HCT116 (cell line): ENCODE results near the gene HNRNPUL2. TPM values are rescaled to one million over a fixed set of nuclear protein-coding genes. Genes with fewer than 3 reads are reported as not detected.

ENCODE experiments used
- ATAC-seq: fragments of 200-7000 bp; cut with Tn5 transposase; 2 replicates; pipeline ENCODE4 v1.9.1; 2020; ENCODE audit warnings: mild to moderate bottlenecking, moderate library complexity
- BruUV-seq: library from RNA; stranded (reverse); fragments of 400-500 nt; replicated peaks from 2 replicates; lab custom pipeline; 2021; lab: Mats Ljungman, UMichigan
- CTCF ChIA-PET: fragments of 300-600 bp; sonication (Branson Sonifier 250); formaldehyde crosslinking; loops from one replicate; lab custom pipeline; 2021; ENCODE audit warnings: antibody characterized with exemption; lab: Charles Lee
- POLR2A ChIA-PET: fragments of 300-600, 350-600 bp; sonication (Branson Sonifier 250); formaldehyde crosslinking; loops from one replicate; lab custom pipeline; 2021; ENCODE audit warnings: antibody characterized with exemption; lab: Charles Lee
- RAD21 ChIA-PET, 2 experiments: fragments of 300-600 bp; sonication (Branson Sonifier 250); formaldehyde crosslinking; loops; one replicate each; lab custom pipeline; 2023; ENCODE audit warnings: low total read pairs in 2 of 2; ENCODE audit not compliant: uncharacterized antibody in 2 of 2, unreplicated experiment in 2 of 2, low non-redundant PET in 1 of 2; lab: Charles Lee
- DNase-seq: peaks from one replicate; pipeline ENCODE4 v3.0.0-alpha.2; 2010; ENCODE audit warnings: low read depth, low spot score
- H2AFZ ChIP-seq: fragments of 200-600 bp; shearing (Covaris generic), sonication (generic); 2 replicates; pipeline ENCODE4 v1.6.1; 2017; ENCODE audit warnings: low read depth, mixed run types, mixed read lengths, antibody characterized with exemption, low read length; ENCODE audit not compliant: poor library complexity, severe bottlenecking
- H3K27ac ChIP-seq: 2 replicates; pipeline ENCODE4 v1.5.1; 2012; ENCODE audit warnings: low read depth, low read length
- H3K27me3 ChIP-seq: fragments of 200-600 bp; sonication (generic); 2 replicates; pipeline ENCODE4 v1.6.1; 2016; ENCODE audit warnings: mixed run types, low read length, mixed read lengths; ENCODE audit not compliant: insufficient read depth
- H3K36me3 ChIP-seq, 2 experiments: fragments of 200-500 bp in 1 of 2; fragments of 200-600 bp in 1 of 2; sonication (Bioruptor generic) in 1 of 2; sonication (generic) in 1 of 2; 2 replicates each; pipeline versions ENCODE4 v1.5.1 to v1.6.1; 2014 to 2016; ENCODE audit warnings: low read length in 2 of 2, inconsistent platforms in 1 of 2, mixed read lengths in 1 of 2, mixed run types in 1 of 2; ENCODE audit not compliant: insufficient read depth in 2 of 2, control insufficient read depth in 1 of 2
- H3K4me1 ChIP-seq, 2 experiments: fragments of 200-600 bp in 1 of 2; sonication (generic) in 1 of 2; 2 replicates each; pipeline versions ENCODE4 v1.5.1 to v1.6.1; 2012 to 2017; ENCODE audit warnings: low read length in 2 of 2, inconsistent platforms in 1 of 2, mild to moderate bottlenecking in 1 of 2, mixed read lengths in 1 of 2, mixed run types in 1 of 2, moderate library complexity in 1 of 2; ENCODE audit not compliant: insufficient read depth in 2 of 2, control insufficient read depth in 1 of 2
- H3K4me2 ChIP-seq: fragments of 200-600 bp; sonication (generic); 2 replicates; pipeline ENCODE4 v1.6.1; 2017; ENCODE audit warnings: mixed run types, low read length, mixed read lengths
- H3K4me3 ChIP-seq, 2 experiments: fragments of 200-600 bp in 1 of 2; sonication (generic) in 1 of 2; replicated peaks in 1 of 2; 2 replicates each; pipeline ENCODE4 v1.5.1; 2011 to 2016; ENCODE audit warnings: low read length in 2 of 2, control low read depth in 1 of 2, low read depth in 1 of 2, mild to moderate bottlenecking in 1 of 2, mixed read lengths in 1 of 2, mixed run types in 1 of 2
- H3K79me2 ChIP-seq: fragments of 200-600 bp; sonication (generic); 2 replicates; pipeline ENCODE4 v1.6.1; 2017; ENCODE audit warnings: mild to moderate bottlenecking, mixed run types, low read length, moderate library complexity, mixed read lengths; ENCODE audit not compliant: insufficient read depth
- H3K9ac ChIP-seq: fragments of 200-600 bp; sonication (generic); 2 replicates; pipeline ENCODE4 v1.6.1; 2016; ENCODE audit warnings: low read length, mixed read lengths
- H3K9me2 ChIP-seq: fragments of 200-600 bp; sonication (generic), shearing (Covaris generic); 2 replicates; pipeline ENCODE4 v1.6.1; 2017; ENCODE audit warnings: mixed run types, mild to moderate bottlenecking, moderate library complexity; ENCODE audit not compliant: insufficient read depth
- H3K9me3 ChIP-seq, 2 experiments: fragments of 200-500 bp in 1 of 2; fragments of 200-600 bp in 1 of 2; sonication (Bioruptor generic) in 1 of 2; sonication (generic) in 1 of 2; 2 replicates each; pipeline ENCODE4 v1.6.1; 2014 to 2017; ENCODE audit warnings: low read length in 2 of 2, mixed read lengths in 2 of 2, inconsistent platforms in 1 of 2, low read depth in 1 of 2, mild to moderate bottlenecking in 1 of 2, mixed run types in 1 of 2, moderate library complexity in 1 of 2; ENCODE audit not compliant: control insufficient read depth in 1 of 2, insufficient read depth in 1 of 2
- H4K20me1 ChIP-seq: fragments of 200-600 bp; sonication (generic), shearing (Covaris generic); 2 replicates; pipeline ENCODE4 v1.6.1; 2017; ENCODE audit warnings: mixed run types, mild to moderate bottlenecking, moderate library complexity; ENCODE audit not compliant: insufficient read depth
- ATF3 ChIP-seq: IDR thresholded peaks from 2 replicates; pipeline ENCODE4 v1.6.1; 2012
- CBX3 ChIP-seq: IDR thresholded peaks from 2 replicates; pipeline ENCODE4 v1.6.1; 2012; ENCODE audit warnings: low read depth
- CEBPB ChIP-seq: IDR thresholded peaks from 2 replicates; pipeline ENCODE4 v1.6.1; 2012; ENCODE audit warnings: low read depth
- CTCF ChIP-seq, 3 experiments: fragments of 200-600 bp in 1 of 3; sonication (generic) in 1 of 3; IDR thresholded peaks in 2 of 3; conservative IDR thresholded peaks in 1 of 3; 2 replicates each; pipeline ENCODE4 v1.5.1; 2012 to 2017; ENCODE audit warnings: low read depth in 2 of 3, low read length in 2 of 3, antibody characterized with exemption in 1 of 3, borderline replicate concordance in 1 of 3, control low read depth in 1 of 3, mild to moderate bottlenecking in 1 of 3, mixed read lengths in 1 of 3, mixed run types in 1 of 3, moderate library complexity in 1 of 3; ENCODE audit not compliant: insufficient read depth in 1 of 3
- EGR1 ChIP-seq: IDR thresholded peaks from 2 replicates; pipeline ENCODE4 v1.6.1; 2012; ENCODE audit warnings: low read depth
- ELF1 ChIP-seq: IDR thresholded peaks from 2 replicates; pipeline ENCODE4 v1.6.1; 2012; ENCODE audit warnings: low read depth, borderline replicate concordance
- EZH2 ChIP-seq: fragments of 200-600 bp; sonication (generic); IDR thresholded peaks from 2 replicates; pipeline ENCODE4 v1.6.1; 2017; ENCODE audit warnings: antibody characterized with exemption, mixed run types
- EZH2phosphoT487 ChIP-seq: fragments of 200-600 bp; IDR thresholded peaks from 2 replicates; pipeline ENCODE4 v1.6.1; 2018; ENCODE audit warnings: antibody characterized with exemption, borderline replicate concordance
- FOSL1 ChIP-seq: IDR thresholded peaks from 2 replicates; pipeline ENCODE4 v1.6.1; 2012; ENCODE audit warnings: low read depth
- JUND ChIP-seq: IDR thresholded peaks from 2 replicates; pipeline ENCODE4 v1.6.1; 2012
- MAX ChIP-seq: IDR thresholded peaks from 2 replicates; pipeline ENCODE4 v1.6.1; 2012
- POLR2A ChIP-seq: IDR thresholded peaks from 2 replicates; pipeline ENCODE4 v1.7.0; 2011; ENCODE audit warnings: borderline replicate concordance; ENCODE audit not compliant: insufficient read depth, insufficient read length; ENCODE audit errors: extremely low read depth
- POLR2AphosphoS5 ChIP-seq: IDR thresholded peaks from 2 replicates; pipeline ENCODE4 v1.6.1; 2011; ENCODE audit warnings: mild to moderate bottlenecking, low read depth, low read length, moderate library complexity
- SIN3A ChIP-seq: IDR thresholded peaks from 2 replicates; pipeline ENCODE4 v1.6.1; 2012; ENCODE audit warnings: low read depth
- SRF ChIP-seq: IDR thresholded peaks from 2 replicates; pipeline ENCODE4 v1.6.1; 2012; ENCODE audit warnings: low read depth
- TCF7L2 ChIP-seq: IDR thresholded peaks from 2 replicates; pipeline ENCODE4 v1.7.0; 2011; ENCODE audit warnings: borderline replicate concordance, inconsistent platforms; ENCODE audit not compliant: insufficient read depth, insufficient read length; ENCODE audit errors: extremely low read depth
- YY1 ChIP-seq: IDR thresholded peaks from 2 replicates; pipeline ENCODE4 v1.6.1; 2011; ENCODE audit warnings: low read length, low read depth, moderate library complexity, mild to moderate bottlenecking; ENCODE audit not compliant: insufficient replicate concordance; ENCODE audit errors: extremely low read depth
- ZBTB33 ChIP-seq: IDR thresholded peaks from 2 replicates; pipeline ENCODE4 v1.6.1; 2011; ENCODE audit warnings: mild to moderate bottlenecking, low read length, moderate library complexity; ENCODE audit not compliant: insufficient replicate concordance; ENCODE audit errors: extremely low read depth
- ZFX ChIP-seq: fragments of 450-650 bp; IDR thresholded peaks from 2 replicates; pipeline ENCODE4 v1.6.1; 2017
- ZNF274 ChIP-seq: fragments of 200-500 bp; sonication (Bioruptor generic); IDR thresholded peaks from 2 replicates; pipeline ENCODE4 v1.6.1; 2014; ENCODE audit warnings: mild to moderate bottlenecking, low read depth, low read length, inconsistent platforms
- intact Hi-C: fragments of 100-400 bp; cut with micrococcal nuclease; formaldehyde crosslinking; loops from 2 replicates; pipeline ENCODE4 v1.10.0; 2022
- total RNA-seq: library from RNA; stranded (reverse); gene quantifications from one replicate; pipeline ENCODE4 v1.2.1, GENCODE V29; 2021; ENCODE audit not compliant: unreplicated experiment

HNRNPUL2 gene
- total RNA-seq, 1 experiment from 2014 or later, result 45.8 TPM

GRCh38 chr11:62728171-62728988 lies 1.1 kb upstream of the HNRNPUL2 start, which contains the start of gene TTC9C:
TSS of gene TTC9C (plus strand) at chr11:62728486. CDS start at chr11:62728849, 363 bp downstream.
- intact Hi-C loops, result loop anchor here (2.0 to 5.0 kb wide), 2 partner anchors 34 to 112 kb away; partner anchors contain the start of gene POLR2G
- RAD21 ChIA-PET, result no interaction called here
- peak within 1 kb of the TSS; percentile 96 for H3K27ac ChIP-seq
- H3K4me1 ChIP-seq, result peaks cover 14 to 25% of the 10 kb centered on the region in 2 experiments
- peak within 1 kb of the TSS; percentile 93 for H3K9ac ChIP-seq
- CTCF ChIA-PET, result interaction anchor here (1.0 to 2.5 kb wide), 4 partner anchors 22 to 133 kb away, joined by 3 to 7 read pairs (median 4); no protein-coding TSS in a partner anchor
- peak within 1 kb of the TSS; percentile 100 for H3K4me2 ChIP-seq
- H3K79me2 ChIP-seq, result peaks cover 72% of the 10 kb centered on the region
- no peaks in the 10 kb centered on the region for H3K9me2 ChIP-seq
- H3K36me3 ChIP-seq, result peaks cover 18 to 24% of the 10 kb centered on the region in 2 experiments; a peak in 3 of 4 replicates
- H2AFZ ChIP-seq, result peak within 1 kb of the TSS; percentile 95
- BruUV-seq, result TSS peak; percentile 81
- POLR2A ChIA-PET, result interaction anchor here (0.9 to 4.3 kb wide), 13 partner anchors 22 to 155 kb away, joined by 3 to 59 read pairs (median 5); partner anchors contain the start of genes C11orf98, CSKMT, EEF1G and POLR2G
- peak within 1 kb of the TSS; percentile 98 to 100 for H3K4me3 ChIP-seq
- DNase-seq (peak; percentile 71), ATAC-seq (peak; percentile 53)
- no peaks in the 10 kb centered on the region for H3K27me3 ChIP-seq
- H3K9me3 ChIP-seq, result no peaks in the 10 kb centered on the region
- peaks cover 6% of the 10 kb centered on the region; the same call in 1 of the 2 replicates for H4K20me1 ChIP-seq
- TF ChIP-seq EGR1 (peak; percentile 81), POLR2AphosphoS5 (peak; percentile 88), EZH2phosphoT487 (no peak), SRF (no peak; the same call in 1 of the 2 replicates), SIN3A (peak; percentile 95), CBX3 (no peak), JUND (no peak), TCF7L2 (no peak), MAX (no peak), CTCF (IDR thresholded peaks at IDR 0.05 in 2 of 3, conservative IDR thresholded peaks at IDR 0.05 in 1 of 3; ENCODE audit: borderline replicate concordance in 1 of 3, insufficient read depth in 1 of 3, low read depth in 2 of 3, low read length in 2 of 3) (no peak), ZFX (peak; percentile 50; the same call in 1 of the 2 replicates), ZBTB33 (no peak), POLR2A (peak; percentile 84), EZH2 (no peak), ATF3 (no peak), YY1 (no peak), ELF1 (peak; percentile 82; the same call in 1 of the 2 replicates), ZNF274 (no peak), FOSL1 (no peak), CEBPB (no peak)
